ENCODE measurements around the gene CDH4. TPM values are rescaled to one million over a fixed set of nuclear protein-coding genes. Genes with fewer than 3 reads are reported as not detected.

CDH4 gene
- total and polyA plus RNA-seq, 9 of the 15 experiments (the other 6 are each of a cell fraction or from before 2014, with no cell fraction given): 0.04 TPM; not detected in 8

- Histone ChIP-seq H4K20me1 (replicated peaks; ENCODE audit: control insufficient read depth, insufficient read depth, low read length) (no peaks in the 10 kb centered on the region), H3K79me2 (ENCODE audit: control insufficient read depth, insufficient read depth, low read length) (no peaks in the 10 kb centered on the region), H3K4me2 (ENCODE audit: insufficient read depth, low read length) (no peak overlapping the region), H3K4me1 (replicated peaks in 1 of 2; ENCODE audit: control insufficient read depth in 2 of 2, insufficient read depth in 2 of 2, low read length in 2 of 2) (no peaks in the 10 kb centered on the region), H3K36me3 (ENCODE audit: control insufficient read depth, insufficient read depth, low read length) (no peaks in the 10 kb centered on the region), H3K9ac (ENCODE audit: insufficient read depth in 1 of 2, low read depth in 2 of 2, low read length in 2 of 2) (no peak overlapping the region), H3K27me3 (ENCODE audit: control insufficient read depth in 2 of 2, insufficient read depth in 2 of 2, low read length in 2 of 2) (peaks cover 5 to 46% of the 10 kb centered on the region in 2 experiments; a peak in 4 of 5 replicates), H3K4me3 (no peak overlapping the region), H3K9me1 (ENCODE audit: control insufficient read depth, insufficient read depth, low read length) (no peaks in the 10 kb centered on the region), H3K9me3 (replicated peaks; ENCODE audit: control insufficient read depth, insufficient read depth, low read depth, low read length) (no peaks in the 10 kb centered on the region), H3K27ac (ENCODE audit: extremely low read depth, low read depth, low read length) (no peak overlapping the region), H2AFZ (ENCODE audit: low read depth, low read length) (no peak overlapping the region)
- TF ChIP-seq SRSF1 (IDR thresholded peaks at IDR 0.05; ENCODE audit: low read depth, low read length) (no peak), HBP1 (CRISPR knock-in tag; IDR thresholded peaks at IDR 0.05) (no peak), TBL1XR1 (IDR thresholded peaks at IDR 0.05; ENCODE audit: low read length in 2 of 2) (no peak), ZNF639 (CRISPR knock-in tag; conservative IDR thresholded peaks at IDR 0.05 in 1 of 2, IDR thresholded peaks at IDR 0.05 in 1 of 2) (no peak), ZFPM2 (CRISPR knock-in tag; IDR thresholded peaks at IDR 0.05) (no peak), ZNF551 (CRISPR knock-in tag; IDR thresholded peaks at IDR 0.05) (no peak), CREM (IDR thresholded peaks at IDR 0.05; ENCODE audit: low read depth) (no peak), ETS2 (tag; IDR thresholded peaks at IDR 0.05; ENCODE audit: borderline replicate concordance, poor library complexity, severe bottlenecking) (no peak), NONO (IDR thresholded peaks at IDR 0.05; ENCODE audit: low read depth in 2 of 2, low read length in 1 of 2) (no peak), PRPF4 (IDR thresholded peaks at IDR 0.05; ENCODE audit: insufficient read depth, low read depth, low read length, poor library complexity, severe bottlenecking) (no peak), ELK1 (CRISPR knock-in tag; IDR thresholded peaks at IDR 0.05) (no peak)
- intact Hi-C loops (cut with micrococcal nuclease): no loop called here
- BruUV-seq (replicated peaks): no TSS peak
- FAIRE-seq: no peak
- 4% methylated on average over 18 of the region's 20 CpGs for WGBS (ENCODE audit: insufficient coverage, low coverage, missing lambda C conversion rate)
- in situ Hi-C loops (cut with MboI): no loop called here
- ATAC-seq: no peak
- ChIA-PET CTCF (ENCODE audit: low intra/inter-chr PET ratio) (interaction anchor here (0.6 kb wide), 1 partner anchor 955 kb away, joined by 3 read pairs; no protein-coding TSS in a partner anchor), POLR2A (no interaction called here)
- no peak for DNase-seq (ENCODE audit: extremely low read depth in 1 of 4, low spot score in 3 of 4)
Measured at GRCh38 chr20:61257611-61258010, 5.5 kb downstream of the CDH4 start.
